ENCODE data around the gene INPP4A.

Gene INPP4A

GRCh38 chr2:98528349-98528748 is 83.7 kb downstream of the INPP4A start:
- Histone ChIP-seq H3K9me3 (ENCODE audit: control insufficient read depth, low read length) (peaks cover 10% of the 10 kb centered on the region), H3K36me3 (ENCODE audit: control insufficient read depth, insufficient read depth, low read length) (peaks cover 15% of the 10 kb centered on the region), H3K4me3 (ENCODE audit: extremely low read depth, insufficient read depth, low read length, poor library complexity, severe bottlenecking) (no peak overlapping the region), H3K4me1 (ENCODE audit: control insufficient read depth, insufficient read depth, low read length, poor library complexity, severe bottlenecking) (no peaks in the 10 kb centered on the region), H3K27ac (ENCODE audit: low read depth, low read length, severe bottlenecking) (no peak overlapping the region)

- H3K9me3 ChIP-seq (ENCODE audit: control insufficient read depth, low read length) = peaks cover 10% of the 10 kb centered on the region
- H3K27ac ChIP-seq (ENCODE audit: low read depth, low read length, severe bottlenecking) = no peak overlapping the region
- H3K4me1 ChIP-seq (ENCODE audit: control insufficient read depth, insufficient read depth, low read length, poor library complexity, severe bottlenecking) = no peaks in the 10 kb centered on the region
- no CpG with 5 or more reads among the region's 1 CpG for WGBS, 2 experiments (ENCODE audit: insufficient coverage in 2 of 2)
- no peak overlapping the region for H3K4me3 ChIP-seq (ENCODE audit: extremely low read depth, insufficient read depth, low read length, poor library complexity, severe bottlenecking)
- H3K36me3 ChIP-seq (ENCODE audit: control insufficient read depth, insufficient read depth, low read length) = peaks cover 9% of the 10 kb centered on the region
Measured at GRCh38 chr2:98530114-98530513, 85.5 kb downstream of the INPP4A start.

- peaks cover 27% of the 10 kb centered on the region for H3K36me3 ChIP-seq (ENCODE audit: control insufficient read depth, insufficient read depth, low read length)
- 96 to 100% methylated on average over 5 to 6 of the region's 6 CpGs for WGBS, 2 experiments (ENCODE audit: insufficient coverage in 2 of 2)
- H3K27ac ChIP-seq (ENCODE audit: low read depth, low read length, severe bottlenecking) = no peak overlapping the region
- H3K4me1 ChIP-seq (ENCODE audit: control insufficient read depth, insufficient read depth, low read length, poor library complexity, severe bottlenecking) = no peaks in the 10 kb centered on the region
- no peak overlapping the region for H3K4me3 ChIP-seq (ENCODE audit: extremely low read depth, insufficient read depth, low read length, poor library complexity, severe bottlenecking)
- no peaks in the 10 kb centered on the region for H3K9me3 ChIP-seq (ENCODE audit: control insufficient read depth, low read length)
Measured at GRCh38 chr2:98532756-98533155, 88.1 kb downstream of the INPP4A start.

GRCh38 chr2:98533547-98533946 is 88.9 kb downstream of the INPP4A start:
- 100% methylated on average over 1 of the region's 1 CpG; no CpG with 5 or more reads in 1 of the 2 experiments for WGBS, 2 experiments (ENCODE audit: insufficient coverage in 2 of 2)
- no peaks in the 10 kb centered on the region for H3K4me1 ChIP-seq (ENCODE audit: control insufficient read depth, insufficient read depth, low read length, poor library complexity, severe bottlenecking)
- H3K36me3 ChIP-seq (ENCODE audit: control insufficient read depth, insufficient read depth, low read length) = peaks cover 34% of the 10 kb centered on the region
- H3K4me3 ChIP-seq (ENCODE audit: extremely low read depth, insufficient read depth, low read length, poor library complexity, severe bottlenecking) = no peak overlapping the region
- H3K27ac ChIP-seq (ENCODE audit: low read depth, low read length, severe bottlenecking) = no peak overlapping the region
- H3K9me3 ChIP-seq (ENCODE audit: control insufficient read depth, low read length) = no peaks in the 10 kb centered on the region

GRCh38 chr2:98534761-98535160 is 90.1 kb downstream of the INPP4A start:
- no peak overlapping the region for H3K4me3 ChIP-seq (ENCODE audit: extremely low read depth, insufficient read depth, low read length, poor library complexity, severe bottlenecking)
- peaks cover 44% of the 10 kb centered on the region for H3K36me3 ChIP-seq (ENCODE audit: control insufficient read depth, insufficient read depth, low read length)
- 91 to 95% methylated on average over 2 to 3 of the region's 3 CpGs for WGBS, 2 experiments (ENCODE audit: insufficient coverage in 2 of 2)
- no peak overlapping the region for H3K27ac ChIP-seq (ENCODE audit: low read depth, low read length, severe bottlenecking)
- H3K4me1 ChIP-seq (ENCODE audit: control insufficient read depth, insufficient read depth, low read length, poor library complexity, severe bottlenecking) = no peaks in the 10 kb centered on the region
- no peaks in the 10 kb centered on the region for H3K9me3 ChIP-seq (ENCODE audit: control insufficient read depth, low read length)

DNA sequence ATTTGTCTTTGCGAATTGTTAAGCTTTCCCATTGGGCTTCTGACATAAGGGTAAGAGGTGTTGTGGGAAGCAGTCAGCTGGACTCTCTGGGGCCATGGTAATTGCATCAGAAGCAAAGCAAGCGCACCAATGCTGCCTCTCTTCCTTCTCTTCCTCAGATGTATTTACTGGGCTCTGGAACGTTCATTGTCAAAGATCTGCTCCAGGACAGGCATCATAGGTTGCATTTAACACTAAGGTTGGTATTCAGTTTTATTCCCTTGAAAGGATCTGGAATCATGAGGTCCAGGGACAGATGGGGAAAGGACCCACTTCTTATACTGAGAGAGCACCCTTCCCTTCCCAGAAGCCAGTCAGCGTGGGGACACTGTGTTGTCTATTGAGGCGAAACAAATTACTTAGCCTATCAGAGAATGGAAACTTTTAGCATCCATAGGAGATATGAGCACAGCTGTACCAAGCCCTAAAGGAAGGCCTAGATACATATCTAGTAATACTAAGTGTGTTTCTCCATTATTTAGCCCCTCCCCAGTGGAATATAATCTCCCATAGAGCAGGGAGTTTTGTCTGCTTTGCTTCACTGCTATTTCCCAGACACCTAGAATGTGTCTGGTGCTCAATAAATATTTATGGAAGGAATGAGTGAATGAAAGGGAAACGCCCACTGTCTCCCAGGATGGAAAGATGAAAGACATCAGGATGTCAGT is 91.5 kb downstream of the INPP4A start:
- Histone ChIP-seq H3K4me3 (ENCODE audit: extremely low read depth, insufficient read depth, low read length, poor library complexity, severe bottlenecking) (no peak overlapping the region), H3K27ac (ENCODE audit: low read depth, low read length, severe bottlenecking) (no peak overlapping the region), H3K9me3 (ENCODE audit: control insufficient read depth, low read length) (no peaks in the 10 kb centered on the region), H3K36me3 (ENCODE audit: control insufficient read depth, insufficient read depth, low read length) (peaks cover 54% of the 10 kb centered on the region), H3K4me1 (ENCODE audit: control insufficient read depth, insufficient read depth, low read length, poor library complexity, severe bottlenecking) (no peaks in the 10 kb centered on the region)
- 90 to 100% methylated on average over 2 to 4 of the region's 6 CpGs for WGBS, 2 experiments (ENCODE audit: insufficient coverage in 2 of 2)

GRCh38 chr2:98537390-98538126 is 92.9 kb downstream of the INPP4A start:
- WGBS, 2 experiments (ENCODE audit: insufficient coverage in 2 of 2) = 95% methylated on average over 13 to 14 of the region's 14 CpGs
- H3K4me3 ChIP-seq (ENCODE audit: extremely low read depth, insufficient read depth, low read length, poor library complexity, severe bottlenecking) = no peak overlapping the region
- peaks cover 58% of the 10 kb centered on the region for H3K36me3 ChIP-seq (ENCODE audit: control insufficient read depth, insufficient read depth, low read length)
- no peak overlapping the region for H3K27ac ChIP-seq (ENCODE audit: low read depth, low read length, severe bottlenecking)
- H3K9me3 ChIP-seq (ENCODE audit: control insufficient read depth, low read length) = no peaks in the 10 kb centered on the region
- no peaks in the 10 kb centered on the region for H3K4me1 ChIP-seq (ENCODE audit: control insufficient read depth, insufficient read depth, low read length, poor library complexity, severe bottlenecking)

GRCh38 chr2:98538280-98539041 is 93.8 kb downstream of the INPP4A start:
- H3K27ac ChIP-seq (ENCODE audit: low read depth, low read length, severe bottlenecking) = no peak overlapping the region
- no peaks in the 10 kb centered on the region for H3K9me3 ChIP-seq (ENCODE audit: control insufficient read depth, low read length)
- no peaks in the 10 kb centered on the region for H3K4me1 ChIP-seq (ENCODE audit: control insufficient read depth, insufficient read depth, low read length, poor library complexity, severe bottlenecking)
- WGBS, 2 experiments (ENCODE audit: insufficient coverage in 2 of 2) = 95 to 97% methylated on average over 9 to 11 of the region's 11 CpGs
- peaks cover 55% of the 10 kb centered on the region for H3K36me3 ChIP-seq (ENCODE audit: control insufficient read depth, insufficient read depth, low read length)
- no peak overlapping the region for H3K4me3 ChIP-seq (ENCODE audit: extremely low read depth, insufficient read depth, low read length, poor library complexity, severe bottlenecking)

GRCh38 chr2:98539056-98539735 is 94.5 kb downstream of the INPP4A start:
- H3K4me1 ChIP-seq (ENCODE audit: control insufficient read depth, insufficient read depth, low read length, poor library complexity, severe bottlenecking) = no peaks in the 10 kb centered on the region
- 96% methylated on average over 11 of the region's 13 CpGs for WGBS, 2 experiments (ENCODE audit: insufficient coverage in 2 of 2)
- H3K36me3 ChIP-seq (ENCODE audit: control insufficient read depth, insufficient read depth, low read length) = peaks cover 60% of the 10 kb centered on the region
- H3K27ac ChIP-seq (ENCODE audit: low read depth, low read length, severe bottlenecking) = no peak overlapping the region
- H3K9me3 ChIP-seq (ENCODE audit: control insufficient read depth, low read length) = no peaks in the 10 kb centered on the region
- H3K4me3 ChIP-seq (ENCODE audit: extremely low read depth, insufficient read depth, low read length, poor library complexity, severe bottlenecking) = no peak overlapping the region

- Histone ChIP-seq H3K4me3 (ENCODE audit: extremely low read depth, insufficient read depth, low read length, poor library complexity, severe bottlenecking) (no peak overlapping the region), H3K4me1 (ENCODE audit: control insufficient read depth, insufficient read depth, low read length, poor library complexity, severe bottlenecking) (no peaks in the 10 kb centered on the region), H3K36me3 (ENCODE audit: control insufficient read depth, insufficient read depth, low read length) (peaks cover 70% of the 10 kb centered on the region), H3K9me3 (ENCODE audit: control insufficient read depth, low read length) (no peaks in the 10 kb centered on the region), H3K27ac (ENCODE audit: low read depth, low read length, severe bottlenecking) (no peak overlapping the region)
- WGBS, 2 experiments (ENCODE audit: insufficient coverage in 2 of 2) = 93% methylated on average over 2 of the region's 3 CpGs; no CpG with 5 or more reads in 1 of the 2 experiments
Measured at GRCh38 chr2:98540536-98540935, 95.9 kb downstream of the INPP4A start.

All from mesodermal cell (in vitro differentiated cells).